ENCODE results near the gene GAS6.
"Not testable (repeated sequence)": the region's sequence is repeated elsewhere in the genome, so short reads cannot be mapped to it uniquely, and the experiment has no call there.

GAS6 gene

DNA sequence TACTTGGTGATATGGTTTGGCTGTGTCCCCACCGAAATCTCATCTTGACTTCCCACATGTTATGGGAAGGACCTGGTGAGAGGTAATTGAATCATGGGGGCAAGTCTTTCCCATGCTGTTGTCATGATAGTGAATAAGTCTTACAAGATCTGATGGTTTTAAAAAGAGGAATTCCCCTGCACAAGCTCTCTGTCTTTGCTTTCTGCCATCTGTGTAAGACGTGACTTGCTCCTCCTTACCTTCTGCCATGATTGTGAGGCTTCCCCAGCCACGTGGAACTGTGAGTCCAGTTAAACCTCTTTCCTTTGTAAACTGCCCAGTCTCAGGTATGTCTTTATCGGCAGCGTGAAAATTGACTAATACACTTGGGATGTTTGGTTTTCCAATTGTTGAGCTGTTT is 4.0 kb upstream of the GAS6 start:
- not testable (repeated sequence) for DNase-seq (ENCODE audit: low read depth)

DNA sequence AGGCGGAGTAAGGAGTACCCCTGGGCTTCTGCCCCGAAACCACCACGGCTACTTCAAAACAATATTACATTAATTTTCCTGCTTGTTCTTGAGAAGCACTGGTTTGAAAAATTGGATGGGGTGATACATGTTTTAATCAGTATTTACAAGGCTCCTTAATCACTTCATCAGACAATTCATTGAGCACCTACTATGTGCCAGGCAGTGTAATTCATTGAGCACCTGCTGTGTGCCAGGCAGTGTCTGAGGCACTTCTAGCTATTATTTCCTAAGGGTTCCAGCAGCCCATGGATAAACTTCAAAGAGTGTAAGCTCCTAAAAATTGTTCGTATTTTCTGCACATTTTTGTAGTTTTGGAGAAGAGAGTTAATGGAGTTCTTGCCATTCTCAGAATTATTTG is 1.6 kb upstream of the GAS6 start:
- no peak for DNase-seq (ENCODE audit: low read depth)

DNA sequence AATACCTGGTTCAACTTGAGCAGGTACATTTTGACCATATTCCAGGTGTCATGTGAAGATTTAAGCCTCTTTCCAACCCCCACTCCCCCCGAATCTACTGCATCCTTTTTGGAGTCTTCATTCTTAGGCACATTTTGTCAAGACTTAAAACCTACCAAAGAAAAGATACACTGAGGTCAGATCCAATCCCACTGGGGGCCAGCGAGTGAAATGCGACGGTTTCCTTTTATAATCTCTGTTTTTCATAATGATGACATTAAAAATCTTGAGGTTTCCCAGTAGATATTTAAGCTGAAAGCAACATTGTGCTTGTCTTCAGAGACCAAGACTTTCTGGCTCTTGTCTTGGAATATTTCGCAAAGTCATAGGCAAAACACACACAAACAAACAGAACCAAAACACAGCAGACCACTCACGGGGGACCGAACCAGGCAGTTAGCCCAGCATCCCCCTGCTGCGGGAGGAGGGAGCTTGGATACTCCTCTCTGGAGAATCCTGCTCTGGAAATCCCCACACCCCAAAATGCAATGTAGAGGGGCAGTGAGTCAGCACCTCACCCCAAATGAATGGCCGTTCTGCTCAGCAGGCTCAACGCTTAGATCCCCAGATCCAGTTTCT is 506 bp upstream of the GAS6 start:
- no peak for DNase-seq (ENCODE audit: low read depth)

DNA sequence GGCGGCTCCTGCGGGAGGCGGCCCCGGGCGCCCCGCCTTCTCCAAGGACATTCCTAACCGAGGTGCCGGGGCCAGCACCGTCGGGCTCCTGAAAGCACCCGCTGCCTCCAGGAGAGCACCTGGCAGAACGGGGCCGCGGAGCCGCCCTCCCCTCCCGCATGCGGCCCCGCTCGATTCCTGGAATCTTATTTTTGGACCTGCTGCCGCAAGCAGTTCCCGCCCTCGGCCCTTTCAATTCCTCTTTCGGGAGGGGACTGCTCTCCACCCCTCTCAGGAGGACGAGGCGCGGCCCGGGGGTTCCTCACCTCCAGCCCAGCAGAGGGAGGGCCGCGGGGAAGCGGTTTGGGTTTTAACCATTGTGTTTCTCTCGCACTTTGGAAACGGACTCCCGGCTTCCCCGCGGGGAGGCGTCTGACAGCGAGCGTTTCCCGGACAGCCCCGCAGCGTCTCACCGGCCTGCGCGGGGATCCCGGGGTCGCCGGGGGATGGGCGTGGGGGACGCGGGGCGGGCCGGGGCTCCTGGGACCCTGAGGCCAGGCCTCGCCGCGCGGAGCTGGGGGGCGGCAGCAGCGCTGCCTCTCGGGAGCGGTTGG is 849 bp downstream of the GAS6 start:
- no peak for DNase-seq (ENCODE audit: low read depth)

DNA sequence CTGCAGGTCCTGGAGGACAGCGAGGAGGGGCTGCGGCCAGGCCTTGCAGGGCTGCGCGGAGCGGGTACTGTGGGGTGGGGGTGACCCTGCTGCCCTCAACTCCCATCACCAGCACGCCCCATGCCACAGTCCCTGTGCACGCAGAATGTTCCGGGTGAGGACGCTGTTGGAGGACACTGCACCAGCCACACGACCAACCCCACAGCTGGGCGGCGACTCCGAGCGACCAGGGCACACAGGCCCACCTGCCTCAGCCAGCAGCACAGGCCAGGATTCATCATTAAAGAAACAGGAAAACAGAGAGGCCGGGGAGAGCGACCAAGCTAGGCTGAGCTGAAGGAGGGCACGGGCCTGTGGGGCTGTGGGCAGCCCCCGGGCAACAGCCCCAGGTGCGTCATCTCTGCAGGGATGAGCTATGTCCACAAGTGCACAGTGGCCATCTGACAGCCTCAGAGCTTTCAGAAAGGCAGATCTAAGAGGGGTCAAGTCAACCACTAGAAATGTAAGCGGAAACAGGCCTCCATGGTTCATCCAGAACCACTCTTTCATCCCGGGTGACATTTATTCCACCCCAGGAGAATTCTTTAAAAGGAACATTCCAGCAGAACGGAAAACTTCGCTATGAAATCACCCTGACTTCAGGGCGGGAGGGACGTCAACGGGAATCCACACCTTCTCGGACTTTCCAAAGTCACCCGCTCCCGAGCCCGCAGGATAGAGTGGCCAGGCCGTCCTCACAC is 1.5 kb downstream of the GAS6 start:
- no peak for DNase-seq (ENCODE audit: low read depth)

DNA sequence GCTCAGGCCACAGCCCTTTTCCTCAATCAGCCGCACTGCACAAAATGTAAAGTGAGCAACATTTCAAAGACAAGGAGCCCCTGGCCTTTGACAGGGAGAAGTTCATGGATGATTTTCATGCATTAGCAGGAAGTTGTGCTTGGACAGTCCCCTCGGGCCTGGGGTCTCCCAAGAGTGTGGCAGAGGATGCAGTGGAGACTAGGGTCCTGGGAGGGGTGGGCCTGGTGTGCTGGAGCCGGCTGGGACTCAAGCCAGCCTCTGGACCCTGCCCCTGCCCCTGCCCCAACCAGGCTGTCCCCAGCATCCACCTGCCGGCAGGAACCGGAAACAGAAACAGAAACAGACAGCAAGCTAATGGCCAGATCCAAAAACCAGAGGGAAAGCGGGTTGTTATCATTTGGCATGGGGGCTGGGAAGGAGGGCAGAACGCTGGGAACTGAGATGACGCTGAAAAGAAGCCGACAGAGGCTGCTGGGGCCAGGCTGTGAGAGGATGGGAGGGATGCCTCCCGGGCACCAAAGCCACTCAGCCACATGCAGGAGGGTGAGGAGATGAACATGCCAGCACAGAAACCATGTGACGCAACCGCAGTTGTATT is 2.3 kb downstream of the GAS6 start:
- no peak for DNase-seq (ENCODE audit: low read depth)

DNA sequence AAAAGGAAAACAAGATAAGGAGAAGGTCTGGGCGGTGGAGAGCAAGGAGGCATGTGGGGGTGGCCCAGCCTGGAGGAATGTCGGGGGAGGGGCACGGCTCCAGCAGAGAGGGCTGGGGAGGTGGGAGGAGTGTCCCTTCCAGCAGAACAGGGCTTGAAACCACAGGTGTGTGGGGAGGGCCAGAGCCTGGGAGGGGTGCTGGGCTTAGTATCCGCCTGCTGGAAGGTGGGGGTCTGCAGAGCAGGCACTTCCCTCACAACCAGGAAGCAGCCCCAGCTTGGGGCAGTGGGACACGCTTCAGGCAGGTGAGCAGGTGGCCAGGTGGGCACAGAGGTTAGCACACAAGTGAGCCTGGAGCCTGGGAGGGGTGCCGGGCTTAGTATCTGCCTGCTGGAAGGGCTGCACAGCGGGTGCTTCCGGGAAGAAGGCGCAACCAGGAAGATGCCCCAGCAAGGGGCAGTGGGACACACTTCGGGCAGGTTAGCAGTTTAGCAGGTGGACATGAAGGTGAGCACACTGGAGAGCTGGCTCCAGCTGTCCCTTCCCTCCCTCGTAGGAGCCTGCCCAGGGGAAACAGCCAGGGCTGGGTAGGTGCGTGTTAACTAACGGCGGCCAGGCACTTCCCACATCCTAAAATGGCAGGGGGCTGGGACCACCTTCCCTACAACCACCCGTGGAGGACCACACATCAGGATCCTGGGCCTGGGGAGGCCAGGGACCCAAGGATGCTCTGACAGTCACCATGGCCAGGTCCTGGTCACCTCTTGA is 3.0 kb downstream of the GAS6 start:
- no peak for DNase-seq (ENCODE audit: low read depth)

DNA sequence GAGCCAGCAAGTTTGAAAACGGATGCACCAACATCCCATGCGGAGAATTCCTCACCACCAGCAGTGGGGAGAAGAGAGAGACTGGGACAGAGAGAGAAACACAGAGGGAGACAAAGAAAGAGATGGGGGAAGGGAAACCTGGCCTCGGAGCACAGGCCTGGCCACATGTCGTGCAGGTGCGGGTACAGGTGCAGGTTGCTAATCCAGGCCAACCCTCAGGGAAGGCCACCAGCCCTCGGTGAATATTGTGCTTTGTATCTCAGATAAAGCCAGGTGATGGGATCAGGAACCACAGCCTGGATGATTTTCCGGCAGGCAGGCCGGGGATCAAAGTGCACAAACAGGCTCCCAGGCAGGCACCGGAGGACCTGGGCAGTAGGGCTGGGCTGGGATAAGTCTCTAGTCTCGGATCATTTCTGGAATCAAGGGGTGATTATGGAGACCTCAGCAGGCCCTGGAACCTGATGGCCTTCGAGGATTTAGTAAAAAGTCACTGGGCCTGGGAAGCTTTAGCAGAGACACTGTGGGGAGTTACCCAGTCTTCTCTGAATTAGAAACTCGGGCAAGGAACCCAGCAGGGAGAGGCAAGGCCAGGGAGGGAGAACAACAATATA is 3.7 kb downstream of the GAS6 start:
- DNase-seq (ENCODE audit: low read depth), result no peak

DNA sequence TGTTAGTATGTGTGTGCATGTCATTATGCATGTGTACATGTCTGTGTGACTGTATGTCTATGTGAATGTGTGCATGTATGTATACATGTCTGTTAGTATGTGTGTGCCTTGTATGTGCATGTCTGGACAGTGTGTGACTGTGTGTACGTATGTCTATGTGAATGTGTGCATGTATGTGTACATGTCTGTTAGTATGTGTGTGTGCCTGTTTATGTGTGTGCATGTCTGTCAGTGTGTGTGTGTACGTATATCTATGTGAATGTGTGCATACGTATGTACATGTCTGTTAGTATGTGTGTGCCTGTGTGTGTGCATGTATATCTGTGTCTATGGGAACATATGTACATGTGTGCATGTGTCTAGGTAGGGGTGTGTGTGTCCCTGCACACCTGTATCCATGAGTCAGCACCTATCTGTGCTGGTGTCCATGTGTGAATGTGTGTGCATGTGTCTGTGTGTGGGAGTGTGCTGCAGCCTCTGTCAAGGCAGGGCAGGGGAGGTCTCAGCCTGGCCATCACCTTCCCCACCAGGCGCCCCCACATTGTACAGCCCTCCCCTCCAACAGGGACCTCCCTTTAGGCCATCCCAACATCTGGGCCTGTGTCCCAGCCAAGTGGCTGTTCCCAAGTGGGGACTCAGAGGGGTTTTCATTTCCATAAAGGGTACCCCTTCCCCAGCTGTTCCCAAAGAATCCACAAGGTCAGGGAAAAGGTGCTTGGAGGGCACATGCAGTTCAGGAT is 4.4 kb downstream of the GAS6 start:
- no peak for DNase-seq (ENCODE audit: low read depth)

DNA sequence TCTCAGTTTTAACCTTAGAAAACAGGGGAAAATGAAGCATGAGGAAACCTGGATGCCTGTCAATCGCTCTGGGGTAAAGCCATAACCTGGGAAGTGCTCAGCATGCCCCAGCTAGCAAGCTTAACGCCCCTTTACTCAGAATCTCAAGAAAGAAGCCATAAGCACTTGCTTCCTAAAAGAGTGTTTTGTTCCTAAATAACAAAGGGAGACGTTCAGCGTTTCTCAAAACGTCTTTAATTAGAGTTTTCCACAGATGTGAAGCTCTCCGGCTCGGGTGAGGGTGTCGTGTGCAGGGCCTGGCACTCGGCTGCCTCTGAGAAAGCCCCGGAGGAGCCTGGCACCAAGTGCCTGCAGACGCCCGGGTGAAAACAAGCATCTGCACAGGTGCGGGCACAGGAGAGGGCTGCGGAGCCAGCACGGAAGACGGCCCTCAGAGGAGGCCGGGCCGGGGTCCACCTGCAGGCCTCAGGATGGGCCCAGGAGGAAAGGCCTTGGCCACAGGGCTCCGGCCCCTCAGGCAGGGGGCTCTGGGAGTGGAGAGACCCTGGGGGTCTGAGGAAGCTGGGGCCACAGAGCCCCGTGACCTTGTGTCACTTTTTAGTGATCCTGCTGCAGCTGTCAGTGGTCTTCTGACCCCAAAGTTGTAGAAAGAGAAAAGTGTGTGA is 6.2 kb downstream of the GAS6 start:
- no peak for DNase-seq (ENCODE audit: low read depth)

DNA sequence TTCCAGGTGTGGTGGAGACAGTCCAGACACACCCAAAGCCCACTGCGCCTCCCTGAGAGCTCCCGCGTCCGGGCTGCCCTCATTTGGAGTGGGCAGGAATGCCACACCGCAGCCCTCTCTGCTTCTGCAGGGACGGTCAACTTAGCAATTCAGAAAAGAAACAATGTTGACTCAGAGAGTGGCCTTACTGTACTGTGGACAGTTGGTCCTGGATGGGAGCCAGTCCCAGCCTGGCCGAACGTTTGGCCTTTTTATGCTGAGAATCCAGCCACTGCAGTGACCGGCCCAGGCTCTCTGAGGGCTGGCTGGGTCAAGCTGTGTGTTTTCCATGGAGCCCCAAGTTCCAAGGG is 7.2 kb downstream of the GAS6 start:
- no peak for DNase-seq (ENCODE audit: low read depth)

DNA sequence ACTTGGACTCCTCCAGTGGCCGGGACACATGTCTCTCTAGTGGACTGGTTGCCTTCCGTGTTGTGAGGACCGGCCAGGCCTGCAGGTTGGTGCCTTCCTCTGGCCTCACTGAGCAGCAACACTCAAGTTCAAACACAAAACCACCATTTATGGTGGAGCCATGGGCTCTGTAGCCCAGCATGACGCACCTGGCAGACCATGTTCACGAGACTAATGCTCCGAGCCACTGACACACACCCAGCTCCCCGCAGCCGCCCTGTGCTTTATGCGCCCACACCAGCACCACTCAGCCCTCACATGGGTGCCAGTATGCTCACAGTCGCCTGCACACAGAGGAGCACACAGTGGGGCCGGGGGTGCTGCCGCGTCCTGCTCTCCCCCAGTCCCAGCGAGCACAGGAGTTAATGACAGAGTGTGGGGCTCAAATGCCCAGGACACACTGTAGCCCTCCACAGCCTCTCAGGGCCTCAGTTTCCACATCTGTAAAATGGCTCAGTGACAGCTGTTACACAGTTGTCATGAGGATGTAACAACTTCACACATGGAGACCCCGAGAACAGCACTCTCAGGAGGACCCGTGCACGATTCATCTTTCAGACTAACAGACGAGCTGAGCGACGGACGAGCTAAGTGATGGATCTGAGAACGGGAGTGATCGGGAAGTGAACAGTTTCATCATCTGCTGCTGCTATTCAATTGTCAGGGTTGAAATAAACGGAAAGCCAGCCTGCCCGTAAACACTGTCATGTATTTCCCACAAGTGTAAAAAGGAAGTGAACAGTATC is 7.8 kb downstream of the GAS6 start:
- no peak for DNase-seq (ENCODE audit: low read depth)

DNA sequence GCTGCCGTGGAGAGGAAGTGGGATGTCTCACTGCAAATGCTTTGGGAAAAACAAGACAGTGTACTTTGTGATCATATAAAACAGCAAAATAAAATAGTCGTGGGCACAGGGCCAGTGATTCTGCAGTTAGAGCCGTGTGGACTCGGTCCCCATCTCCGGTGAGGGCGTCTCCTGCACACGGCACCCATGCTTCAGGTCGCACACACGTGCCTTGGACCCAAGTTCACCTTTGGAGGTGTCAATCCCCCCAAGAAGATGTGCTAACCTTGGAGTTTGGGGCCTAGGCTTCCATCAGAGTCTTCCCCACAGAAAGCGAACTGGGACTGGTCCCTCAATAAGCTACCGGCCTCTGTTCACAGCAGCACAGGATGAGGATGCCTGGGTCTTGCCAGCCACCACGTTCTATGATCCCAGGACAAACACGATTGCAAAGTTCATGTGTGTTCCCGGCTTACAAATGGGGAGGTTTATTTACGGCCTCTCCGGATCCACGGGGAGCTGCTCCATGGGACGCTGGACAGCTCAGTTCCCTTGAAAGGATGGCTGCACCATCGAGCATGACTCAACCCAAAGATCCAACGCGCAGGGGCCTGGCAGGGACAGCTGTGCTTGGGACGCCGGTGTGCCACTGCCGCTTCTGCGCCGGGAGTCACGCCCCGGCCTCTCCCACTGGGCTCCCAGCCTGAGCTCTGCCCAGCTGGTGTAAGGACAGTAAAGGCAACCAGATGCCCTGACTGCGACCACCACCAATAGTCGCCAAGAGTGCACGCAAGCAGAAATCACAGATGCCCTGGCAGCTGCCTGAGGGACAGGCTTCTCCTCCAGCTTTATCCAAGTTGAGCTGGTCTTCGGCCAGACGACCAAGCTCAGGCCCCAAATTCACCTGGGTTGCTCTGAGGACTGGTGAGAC is 8.6 kb downstream of the GAS6 start:
- DNase-seq (ENCODE audit: low read depth), result no peak

DNA sequence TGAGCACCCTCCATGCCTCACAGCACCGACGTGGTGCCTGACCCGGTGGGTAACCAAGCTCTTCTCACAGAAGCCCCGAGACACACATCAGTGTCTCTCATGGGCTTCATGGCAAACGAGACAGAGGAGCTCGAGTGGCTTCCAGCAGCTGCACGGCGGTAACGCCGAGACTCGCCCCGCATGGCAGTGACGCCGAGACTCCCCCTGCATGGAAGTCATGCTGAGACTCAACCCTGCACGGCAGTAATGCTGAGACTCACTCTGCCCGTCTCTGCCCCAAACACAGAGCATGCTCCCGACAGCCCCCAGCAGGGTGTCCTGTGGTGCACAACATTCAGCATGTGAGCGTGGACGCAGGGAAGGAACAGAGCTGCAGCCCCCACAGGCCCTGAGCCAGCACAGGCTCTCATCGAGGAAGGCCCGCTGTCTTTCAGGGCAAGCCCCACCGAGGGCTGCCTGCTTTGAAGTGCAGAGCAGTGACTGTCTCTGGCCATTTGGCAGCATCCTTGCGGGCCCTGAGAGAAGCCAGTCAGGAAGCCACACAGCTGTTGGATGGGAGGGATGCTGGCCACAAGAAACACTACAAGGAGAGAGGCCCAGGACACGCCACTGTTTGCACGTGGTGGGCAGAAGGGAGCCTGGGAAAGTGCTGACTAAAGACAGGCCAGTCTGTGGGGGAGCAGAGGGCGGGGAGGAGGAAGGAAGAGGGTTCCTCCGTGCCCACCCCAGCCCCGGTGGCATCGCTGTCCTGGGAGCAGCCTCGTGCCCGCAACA is 9.5 kb downstream of the GAS6 start:
- no peak for DNase-seq (ENCODE audit: low read depth)

DNA sequence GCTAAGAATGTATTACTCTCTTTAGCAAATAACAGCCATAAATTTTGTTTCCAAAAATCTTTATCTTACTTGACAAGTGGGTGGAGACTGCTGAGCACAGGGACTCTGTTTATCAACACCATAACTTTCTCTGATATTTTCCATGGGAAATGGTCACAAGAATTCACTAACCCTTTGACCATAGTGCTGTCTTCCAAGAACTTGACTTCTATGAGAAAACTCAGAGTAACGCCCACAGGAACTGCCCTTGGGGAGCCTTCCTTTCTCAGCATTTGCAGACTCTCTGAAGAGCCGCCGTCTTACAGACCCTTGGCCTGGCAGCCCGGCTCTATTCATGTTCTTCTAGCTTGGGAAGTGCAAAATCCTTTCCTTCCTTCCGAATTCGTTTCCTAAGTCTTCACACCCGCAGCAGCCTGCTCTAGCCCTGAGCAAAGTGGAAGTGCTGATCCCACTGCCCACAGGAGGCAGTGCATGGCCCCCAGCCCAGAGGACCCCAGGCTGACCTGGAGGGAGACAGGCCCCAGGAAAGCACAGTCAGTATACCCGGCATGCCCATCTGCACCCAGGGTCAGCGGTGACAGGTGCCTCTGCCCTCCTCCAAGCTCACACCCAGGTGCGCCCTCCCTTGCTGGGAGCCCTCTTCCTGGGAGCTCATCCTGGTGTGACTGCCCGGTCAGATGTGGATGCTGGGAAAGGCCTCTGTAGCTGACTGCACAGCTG is 10.2 kb downstream of the GAS6 start:
- no peak for DNase-seq (ENCODE audit: low read depth)

DNA sequence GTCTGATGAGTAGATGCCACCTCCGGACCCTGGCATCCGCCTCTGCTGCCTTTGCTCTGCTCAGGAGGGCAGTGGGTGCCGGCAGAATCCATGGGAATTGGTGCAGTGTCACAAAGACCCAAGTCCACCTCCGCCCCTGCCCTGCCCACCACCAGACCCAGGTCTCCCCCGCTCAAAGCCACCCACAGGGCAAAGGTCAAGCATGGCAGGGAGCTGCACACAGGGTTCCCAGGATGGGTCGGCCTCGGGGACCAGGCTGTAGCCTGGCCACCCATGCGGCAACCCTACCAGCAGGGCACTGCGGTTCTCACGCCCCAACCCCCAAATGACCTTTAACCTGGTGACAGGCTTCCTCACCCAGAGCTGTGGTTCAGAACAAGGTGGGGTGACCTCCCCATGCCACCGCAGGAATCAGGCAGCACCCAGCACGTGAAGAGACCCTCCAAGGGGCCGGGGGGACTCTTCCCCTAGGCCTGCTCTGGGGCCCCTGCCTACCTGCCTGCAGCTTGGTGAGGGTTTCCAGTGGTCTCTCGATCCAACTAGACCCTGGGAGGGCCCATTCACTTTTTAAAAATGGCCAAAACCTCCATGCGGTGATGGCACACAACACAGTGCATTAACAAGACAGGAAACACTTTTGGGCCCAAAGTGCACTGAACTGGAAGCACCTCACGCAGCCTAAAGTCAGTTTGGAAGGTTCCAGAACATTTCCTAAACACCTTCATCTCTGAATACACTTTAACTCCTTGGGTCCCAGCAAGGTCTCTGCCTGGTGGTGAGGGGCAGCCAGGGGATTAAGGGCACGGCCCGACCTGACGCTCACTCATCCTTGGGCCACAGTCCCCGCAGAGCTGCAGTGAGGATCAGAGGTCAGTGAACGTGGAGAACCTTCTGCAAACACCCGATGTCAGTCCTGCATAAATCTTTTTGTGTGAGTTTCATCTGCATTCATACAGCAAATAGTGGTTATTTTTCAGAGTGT is 11.0 kb downstream of the GAS6 start:
- no peak for DNase-seq (ENCODE audit: low read depth)
